MM.1S (cell line): ENCODE results near the gene TAB2.
"Not testable (repeated sequence)": the region's sequence is repeated elsewhere in the genome, so short reads cannot be mapped to it uniquely, and the experiment has no call there.

Experiments used
- DNase-seq: peaks from one replicate; pipeline ENCODE4 v3.0.0-alpha.2; 2015
- H2AFZ ChIP-seq: fragments of 300-600 bp; sonication (generic); 2 replicates; pipeline ENCODE4 v1.6.0; 2016; ENCODE audit warnings: antibody characterized with exemption, low read length
- H3F3A ChIP-seq: fragments of 300-600 bp; sonication (generic); 2 replicates; pipeline ENCODE4 v1.6.1; 2016; ENCODE audit warnings: mild to moderate bottlenecking, antibody characterized with exemption, low read length, moderate library complexity, mixed read lengths; ENCODE audit not compliant: insufficient read depth
- H3K27ac ChIP-seq: fragments of 300-600 bp; sonication (generic); 2 replicates; pipeline ENCODE4 v1.5.1; 2016; ENCODE audit warnings: mild to moderate bottlenecking, low read length
- H3K27me3 ChIP-seq: fragments of 300-600 bp; sonication (generic); replicated peaks from 2 replicates; pipeline ENCODE4 v1.6.0; 2016; ENCODE audit warnings: low read length; ENCODE audit not compliant: insufficient read depth
- H3K36me3 ChIP-seq: fragments of 300-600 bp; sonication (generic); replicated peaks from 2 replicates; pipeline ENCODE4 v1.6.1; 2016; ENCODE audit warnings: mild to moderate bottlenecking, low read length, mixed read lengths; ENCODE audit not compliant: insufficient read depth
- H3K4me1 ChIP-seq: fragments of 300-600 bp; sonication (generic); 2 replicates; pipeline ENCODE4 v1.6.1; 2016; ENCODE audit warnings: low read length, mixed read lengths
- H3K4me2 ChIP-seq: fragments of 300-600 bp; sonication (generic); 2 replicates; pipeline ENCODE4 v1.6.0; 2016; ENCODE audit warnings: low read depth, low read length
- H3K4me3 ChIP-seq: fragments of 300-600 bp; sonication (generic); 2 replicates; pipeline ENCODE4 v1.5.1; 2016; ENCODE audit warnings: low read length, mixed read lengths
- H3K79me2 ChIP-seq: fragments of 300-600 bp; sonication (generic); 2 replicates; pipeline ENCODE4 v1.6.1; 2016; ENCODE audit warnings: mixed run types, low read length, mixed read lengths
- H3K9ac ChIP-seq: fragments of 300-600 bp; sonication (generic); 2 replicates; pipeline ENCODE4 v1.6.1; 2016; ENCODE audit warnings: low read length, mixed read lengths
- H3K9me2 ChIP-seq: fragments of 300-600 bp; sonication (generic); replicated peaks from 2 replicates; pipeline ENCODE4 v1.6.1; 2016; ENCODE audit warnings: mild to moderate bottlenecking, low read length, mixed read lengths; ENCODE audit not compliant: insufficient read depth
- H3K9me3 ChIP-seq: fragments of 300-600 bp; sonication (generic); replicated peaks from 2 replicates; pipeline ENCODE4 v1.6.1; 2016; ENCODE audit warnings: mild to moderate bottlenecking, low read length, mixed read lengths; ENCODE audit not compliant: insufficient read depth
- H4K20me1 ChIP-seq: fragments of 300-600 bp; sonication (generic); 2 replicates; pipeline ENCODE4 v1.6.1; 2016; ENCODE audit warnings: mild to moderate bottlenecking, low read length, moderate library complexity, mixed read lengths; ENCODE audit not compliant: insufficient read depth
- CTCF ChIP-seq: fragments of 300-600 bp; sonication (generic); IDR thresholded peaks from 2 replicates; pipeline ENCODE4 v1.5.1; 2016; ENCODE audit warnings: antibody characterized with exemption, low read length, mixed read lengths
- EZH2 ChIP-seq: fragments of 300-600 bp; sonication (generic); optimal IDR thresholded peaks from 2 replicates; pipeline ENCODE3; 2017; ENCODE audit warnings: low read depth, mild to moderate bottlenecking, antibody characterized with exemption, low read length, mixed read lengths
- EZH2phosphoT487 ChIP-seq: fragments of 300-600 bp; sonication (generic); IDR thresholded peaks from 2 replicates; pipeline ENCODE4 v1.6.1; 2018; ENCODE audit warnings: antibody characterized with exemption, low read length

The TAB2 gene

DNA sequence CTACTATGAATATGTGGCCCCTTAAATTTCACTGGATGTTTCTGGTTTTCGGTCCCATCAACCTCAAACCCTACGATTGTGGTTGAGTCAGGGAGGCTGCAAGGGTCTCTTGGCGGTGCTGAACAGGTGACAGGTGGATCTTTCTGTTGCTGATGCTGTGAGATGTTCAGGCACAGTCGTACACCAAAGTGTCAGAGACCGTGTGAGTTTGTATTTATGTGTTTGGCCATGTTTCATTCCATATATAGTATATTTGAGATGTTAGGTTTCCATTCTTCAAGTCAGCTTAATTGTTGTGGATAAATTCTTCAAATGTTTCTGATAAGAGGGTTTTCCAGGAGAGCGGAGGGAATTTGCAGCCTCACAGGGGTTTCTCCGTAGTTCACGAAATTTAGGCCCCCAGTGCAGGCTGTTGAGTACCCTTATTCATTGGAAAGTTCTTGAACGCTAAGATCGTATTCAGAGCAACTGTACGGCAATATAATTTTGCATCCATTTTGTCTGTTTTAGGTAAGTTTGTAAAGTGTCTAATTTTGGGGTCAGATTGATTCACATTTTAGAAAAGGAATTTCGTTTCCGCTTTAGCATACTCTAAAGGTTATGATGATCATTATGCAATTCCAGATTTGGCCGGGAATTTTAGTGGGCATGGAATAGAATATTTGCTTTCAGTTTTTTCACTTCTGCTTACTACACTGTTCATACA lies 1.2 kb downstream of the TAB2 start:
- H3K36me3 ChIP-seq: no peaks in the 10 kb centered on the region
- peak overlapping the region; percentile 38; the same call in 1 of the 2 replicates for H3K27ac ChIP-seq
- H2AFZ ChIP-seq: no peak overlapping the region
- peak; percentile 43 for DNase-seq
- H3K27me3 ChIP-seq: no peaks in the 10 kb centered on the region
- no peaks in the 10 kb centered on the region for H3K9me3 ChIP-seq
- H3K79me2 ChIP-seq: peaks cover 53% of the 10 kb centered on the region
- peak overlapping the region; percentile 88 for H3K4me2 ChIP-seq
- H3F3A ChIP-seq: 0 out of 2 replicates have a peak, but pooled peaks cover 6% of the 10 kb centered on the region
- TF ChIP-seq EZH2: no peak
- no peak for TF ChIP-seq EZH2phosphoT487
- TF ChIP-seq CTCF: no peak
- peak overlapping the region; percentile 64 for H3K4me3 ChIP-seq
- H3K9me2 ChIP-seq: no peaks in the 10 kb centered on the region
- no peaks in the 10 kb centered on the region for H4K20me1 ChIP-seq
- peaks cover 2% of the 10 kb centered on the region; the same call in 1 of the 2 replicates for H3K4me1 ChIP-seq
- peak overlapping the region; percentile 24; the same call in 1 of the 2 replicates for H3K9ac ChIP-seq

GRCh38 chr6:149319422-149319821 lies 1.9 kb downstream of the TAB2 start:
- H3K9ac ChIP-seq: peak overlapping the region; percentile 24; the same call in 1 of the 2 replicates
- DNase-seq: no peak
- H4K20me1 ChIP-seq: no peaks in the 10 kb centered on the region
- H3K9me3 ChIP-seq: no peaks in the 10 kb centered on the region
- no peaks in the 10 kb centered on the region for H3K27me3 ChIP-seq
- H3K4me1 ChIP-seq: peaks cover 2% of the 10 kb centered on the region; the same call in 1 of the 2 replicates
- H3K9me2 ChIP-seq: no peaks in the 10 kb centered on the region
- H3K27ac ChIP-seq: no peak overlapping the region; the same call in 1 of the 2 replicates
- H2AFZ ChIP-seq: no peak overlapping the region
- H3F3A ChIP-seq: 0 out of 2 replicates have a peak, but pooled peaks cover 6% of the 10 kb centered on the region
- peak overlapping the region; percentile 64 for H3K4me3 ChIP-seq
- no peaks in the 10 kb centered on the region for H3K36me3 ChIP-seq
- TF ChIP-seq EZH2: no peak
- TF ChIP-seq CTCF: no peak
- TF ChIP-seq EZH2phosphoT487: no peak
- H3K79me2 ChIP-seq: peaks cover 59% of the 10 kb centered on the region
- peak overlapping the region; percentile 88 for H3K4me2 ChIP-seq

- not testable (repeated sequence) for H3K36me3 ChIP-seq, H3K27ac ChIP-seq, H3K9me3 ChIP-seq, H3K9me2 ChIP-seq, H3K27me3 ChIP-seq, H3K4me2 ChIP-seq, H3F3A ChIP-seq, DNase-seq, H2AFZ ChIP-seq, H4K20me1 ChIP-seq, H3K9ac ChIP-seq, H3K4me3 ChIP-seq, H3K4me1 ChIP-seq
- peaks cover 65% of the 10 kb centered on the region for H3K79me2 ChIP-seq
Measured at GRCh38 chr6:149320016-149320415, 2.5 kb downstream of the TAB2 start.

GRCh38 chr6:149320796-149321195 lies 3.3 kb downstream of the TAB2 start:
- peaks cover 2% of the 10 kb centered on the region; the same call in 1 of the 2 replicates for H3K4me1 ChIP-seq
- H4K20me1 ChIP-seq: no peaks in the 10 kb centered on the region
- H3K4me2 ChIP-seq: no peak overlapping the region
- TF ChIP-seq EZH2: no peak
- no peak for TF ChIP-seq EZH2phosphoT487
- no peak for TF ChIP-seq CTCF
- no peaks in the 10 kb centered on the region for H3K27me3 ChIP-seq
- no peaks in the 10 kb centered on the region for H3K9me2 ChIP-seq
- H3K9ac ChIP-seq: no peak overlapping the region
- H3K36me3 ChIP-seq: no peaks in the 10 kb centered on the region
- H3F3A ChIP-seq: 0 out of 2 replicates have a peak, but pooled peaks cover 6% of the 10 kb centered on the region
- no peak for DNase-seq
- H3K27ac ChIP-seq: no peak overlapping the region
- no peak overlapping the region for H3K4me3 ChIP-seq
- no peaks in the 10 kb centered on the region for H3K9me3 ChIP-seq
- H3K79me2 ChIP-seq: peaks cover 73% of the 10 kb centered on the region
- no peak overlapping the region for H2AFZ ChIP-seq
